H9 (cell line): ENCODE measurements around the gene CROCC. TPM values are rescaled to one million over a fixed set of nuclear protein-coding genes. Genes with fewer than 3 reads are reported as not detected.

ENCODE experiments used
- DNase-seq: peaks from one replicate; pipeline ENCODE4 v3.0.0-alpha.2; 2017
- H2AFZ ChIP-seq: one replicate; pipeline ENCODE4 v1.6.1; 2013; ENCODE audit warnings: mild to moderate bottlenecking, low read length, control low read depth, moderate library complexity
- H2AK5ac ChIP-seq: 2 replicates; pipeline ENCODE4 v1.6.1; 2013; ENCODE audit warnings: low read length, control low read depth, mixed read lengths; ENCODE audit not compliant: insufficient read length
- H2BK120ac ChIP-seq: one replicate; pipeline ENCODE4 v1.6.1; 2013; ENCODE audit warnings: low read depth, mild to moderate bottlenecking, low read length, control low read depth, inconsistent platforms; ENCODE audit not compliant: poor library complexity, severe bottlenecking
- H2BK12ac ChIP-seq: 2 replicates; pipeline ENCODE4 v1.6.1; 2013; ENCODE audit warnings: low read length, control low read depth, mixed read lengths, low read depth; ENCODE audit not compliant: insufficient read length
- H2BK15ac ChIP-seq: 2 replicates; pipeline ENCODE4 v1.6.1; 2013; ENCODE audit warnings: low read depth, low read length, control low read depth
- H2BK20ac ChIP-seq: one replicate; pipeline ENCODE4 v1.6.1; 2013; ENCODE audit warnings: low read depth, mild to moderate bottlenecking, low read length, control low read depth, inconsistent platforms; ENCODE audit not compliant: poor library complexity, severe bottlenecking
- H2BK5ac ChIP-seq: 2 replicates; pipeline ENCODE4 v1.6.1; 2013; ENCODE audit warnings: low read length, control low read depth, mixed read lengths; ENCODE audit not compliant: insufficient read length
- H3K14ac ChIP-seq: 2 replicates; pipeline ENCODE4 v1.6.1; 2013; ENCODE audit warnings: low read length, control low read depth; ENCODE audit not compliant: insufficient read depth
- H3K18ac ChIP-seq: 2 replicates; pipeline ENCODE4 v1.6.1; 2013; ENCODE audit warnings: low read depth, mild to moderate bottlenecking, mixed read lengths, low read length, control low read depth; ENCODE audit not compliant: insufficient read length
- H3K23ac ChIP-seq: 2 replicates; pipeline ENCODE4 v1.6.1; 2013; ENCODE audit warnings: low read length, control low read depth, mixed read lengths, low read depth; ENCODE audit not compliant: insufficient read length
- H3K23me2 ChIP-seq: 2 replicates; pipeline ENCODE4 v1.6.1; 2013; ENCODE audit warnings: low read depth, mild to moderate bottlenecking, mixed read lengths, low read length, control low read depth; ENCODE audit not compliant: insufficient read length, poor library complexity, severe bottlenecking
- H3K27ac ChIP-seq: 2 replicates; pipeline ENCODE4 v1.5.1; 2013; ENCODE audit warnings: low read length, control low read depth, mixed read lengths, low read depth; ENCODE audit not compliant: insufficient read length
- H3K27me3 ChIP-seq: 2 replicates; pipeline ENCODE4 v1.6.1; 2013; ENCODE audit warnings: low read length, control low read depth, inconsistent platforms; ENCODE audit not compliant: insufficient read depth
- H3K4ac ChIP-seq: 2 replicates; pipeline ENCODE4 v1.6.1; 2013; ENCODE audit warnings: low read depth, mild to moderate bottlenecking, control low read depth, inconsistent platforms, low read length, moderate library complexity
- H3K4me1 ChIP-seq: 2 replicates; pipeline ENCODE4 v1.6.1; 2013; ENCODE audit warnings: low read length, control low read depth, inconsistent platforms; ENCODE audit not compliant: insufficient read depth
- H3K4me2 ChIP-seq: 2 replicates; pipeline ENCODE4 v1.6.1; 2013; ENCODE audit warnings: low read length, control low read depth, mixed read lengths; ENCODE audit not compliant: insufficient read length, insufficient read depth
- H3K56ac ChIP-seq: 2 replicates; pipeline ENCODE4 v1.6.1; 2013; ENCODE audit warnings: low read depth, mild to moderate bottlenecking, mixed read lengths, low read length, control low read depth; ENCODE audit not compliant: insufficient read length
- H3K79me1 ChIP-seq: 2 replicates; pipeline ENCODE4 v1.6.1; 2013; ENCODE audit warnings: low read depth, mild to moderate bottlenecking, moderate library complexity, low read length, control low read depth, inconsistent platforms; ENCODE audit not compliant: insufficient read depth, poor library complexity, severe bottlenecking
- H3K79me2 ChIP-seq: 2 replicates; pipeline ENCODE4 v1.6.1; 2013; ENCODE audit warnings: low read length, control low read depth, inconsistent platforms; ENCODE audit not compliant: insufficient read depth
- H3K9ac ChIP-seq: 2 replicates; pipeline ENCODE4 v1.6.1; 2013; ENCODE audit warnings: low read length, control low read depth, mixed read lengths; ENCODE audit not compliant: insufficient read length; ENCODE audit errors: extremely low read depth
- H3K9me3 ChIP-seq: one replicate; pipeline ENCODE4 v1.6.1; 2013; ENCODE audit warnings: low read depth, low read length, inconsistent platforms; ENCODE audit not compliant: control insufficient read depth
- H3T11ph ChIP-seq: one replicate; pipeline ENCODE4 v1.6.1; 2013; ENCODE audit warnings: mild to moderate bottlenecking, low read length, control low read depth, inconsistent platforms
- H4K20me1 ChIP-seq: one replicate; pipeline ENCODE4 v1.6.1; 2013; ENCODE audit not compliant: control insufficient read depth, insufficient read length, insufficient read depth
- H4K5ac ChIP-seq: 2 replicates; pipeline ENCODE4 v1.6.1; 2013; ENCODE audit warnings: low read depth, mild to moderate bottlenecking, mixed read lengths, low read length, control low read depth; ENCODE audit not compliant: insufficient read length
- H4K8ac ChIP-seq: replicated peaks from 2 replicates; pipeline ENCODE4 v1.6.1; 2013; ENCODE audit warnings: low read length, control low read depth, mixed read lengths, low read depth; ENCODE audit not compliant: insufficient read length
- H4K91ac ChIP-seq: 2 replicates; pipeline ENCODE4 v1.6.1; 2013; ENCODE audit warnings: low read depth, mild to moderate bottlenecking, moderate library complexity, mixed read lengths, low read length, control low read depth; ENCODE audit not compliant: insufficient read length
- H3K27ac Mint-ChIP-seq, 3 experiments: 2 replicates in 2 of 3; 3 replicates in 1 of 3; pipeline ENCODE4 v1.8.0; 2020 to 2021; ENCODE audit warnings: mixed read lengths in 3 of 3, mild to moderate bottlenecking in 1 of 3, moderate library complexity in 1 of 3
- H3K27me3 Mint-ChIP-seq: 2 replicates; pipeline ENCODE4 v1.8.0; 2021; ENCODE audit warnings: low read depth, mild to moderate bottlenecking, moderate library complexity, mixed read lengths
- H3K36me3 Mint-ChIP-seq, 3 experiments: 2 replicates in 2 of 3; 3 replicates in 1 of 3; pipeline ENCODE4 v1.8.0; 2020 to 2021; ENCODE audit warnings: low read depth in 3 of 3, mixed read lengths in 3 of 3; ENCODE audit not compliant: insufficient read depth in 1 of 3
- H3K4me1 Mint-ChIP-seq, 2 experiments: 2 replicates each; pipeline ENCODE4 v1.8.0; 2020; ENCODE audit warnings: mixed read lengths in 2 of 2
- H3K4me3 Mint-ChIP-seq, 2 experiments: 2 replicates in 1 of 2; 3 replicates in 1 of 2; pipeline ENCODE4 v1.8.0; 2020 to 2021; ENCODE audit warnings: mild to moderate bottlenecking in 2 of 2, mixed read lengths in 2 of 2, moderate library complexity in 1 of 2
- H3K9me3 Mint-ChIP-seq, 2 experiments: 2 replicates in 1 of 2; 3 replicates in 1 of 2; pipeline ENCODE4 v1.8.0; 2020; ENCODE audit warnings: mild to moderate bottlenecking in 2 of 2, mixed read lengths in 2 of 2, moderate library complexity in 1 of 2
- WGBS: extraction: QIAGEN DNeasy Blood & Tissue Kit; methylation state at CpG from one replicate; pipeline ENCODE4 v1.1.7; 2013; ENCODE audit warnings: missing lambda C conversion rate, low lambda C conversion rate, mixed read lengths; ENCODE audit not compliant: insufficient read length; ENCODE audit errors: extremely low coverage; 5-methylcytosine and 5-hydroxymethylcytosine counted together
- total RNA-seq: library from RNA; stranded (reverse); gene quantifications from 2 replicates; pipeline ENCODE4 v1.2.1, GENCODE V29; 2021
- TF ChIP-seq, protein P1 (sequence below): fragments of 200-600 bp; sonication (generic); conservative IDR thresholded peaks from 3 replicates; pipeline ENCODE4 v1.8.0; 2021; ENCODE audit warnings: antibody characterized with exemption, mild to moderate bottlenecking

CROCC gene
- total RNA-seq, 1 experiment from 2014 or later = 40.7 TPM

DNA sequence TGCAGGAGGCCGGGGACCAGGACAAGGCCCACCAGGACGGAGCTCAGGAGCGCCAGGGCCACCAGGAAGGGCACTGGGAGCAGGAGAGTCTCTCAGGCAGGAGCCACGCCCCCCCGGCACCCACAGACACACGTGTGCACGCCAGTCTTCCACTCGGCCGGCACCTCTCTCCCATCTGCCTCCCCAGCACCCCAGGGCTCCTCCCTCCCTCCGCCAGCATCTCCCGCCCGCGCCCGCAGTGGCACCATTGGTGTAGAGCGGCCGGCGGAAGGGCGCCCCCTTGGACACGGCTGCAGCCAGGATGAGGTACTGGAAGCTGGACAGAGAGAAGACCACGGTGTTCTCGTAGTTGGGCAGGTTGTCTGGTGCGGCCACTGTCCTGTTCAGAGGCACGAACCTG, 64.8 kb downstream of the CROCC start:
- no peak overlapping the region for H4K91ac ChIP-seq
- H3K9ac ChIP-seq = no peak overlapping the region
- Mint-ChIP-seq H3K4me1 (peaks cover 12 to 19% of the 10 kb centered on the region in 2 experiments), H3K36me3 (peaks cover 3 to 22% (median 14%) of the 10 kb centered on the region in 3 experiments; a peak in 6 of 7 replicates), H3K9me3 (no peaks in the 10 kb centered on the region), H3K27me3 (peaks cover 3% of the 10 kb centered on the region), H3K4me3 (no peak overlapping the region), H3K27ac (no peak overlapping the region; a peak in 1 of 7 replicates)
- no peak overlapping the region for H3K23ac ChIP-seq
- no peak overlapping the region for H2BK120ac ChIP-seq
- H3K79me1 ChIP-seq = no peaks in the 10 kb centered on the region
- no peak overlapping the region for H2AFZ ChIP-seq
- H2AK5ac ChIP-seq = no peak overlapping the region
- H4K5ac ChIP-seq = no peak overlapping the region
- no peaks in the 10 kb centered on the region for H3K27me3 ChIP-seq
- H2BK15ac ChIP-seq = no peak overlapping the region
- no peaks in the 10 kb centered on the region for H3K9me3 ChIP-seq
- no peaks in the 10 kb centered on the region for H3K4me1 ChIP-seq
- H3K23me2 ChIP-seq = no peaks in the 10 kb centered on the region
- no peak overlapping the region for H2BK20ac ChIP-seq
- H3K56ac ChIP-seq = no peak overlapping the region
- H4K20me1 ChIP-seq = no peaks in the 10 kb centered on the region
- no peak overlapping the region for H3K4ac ChIP-seq
- no peak overlapping the region for H3K4me2 ChIP-seq
- H2BK12ac ChIP-seq = no peak overlapping the region
- WGBS = no CpG with 5 or more reads among the region's 23 CpGs
- TF ChIP-seq, protein P1, sequence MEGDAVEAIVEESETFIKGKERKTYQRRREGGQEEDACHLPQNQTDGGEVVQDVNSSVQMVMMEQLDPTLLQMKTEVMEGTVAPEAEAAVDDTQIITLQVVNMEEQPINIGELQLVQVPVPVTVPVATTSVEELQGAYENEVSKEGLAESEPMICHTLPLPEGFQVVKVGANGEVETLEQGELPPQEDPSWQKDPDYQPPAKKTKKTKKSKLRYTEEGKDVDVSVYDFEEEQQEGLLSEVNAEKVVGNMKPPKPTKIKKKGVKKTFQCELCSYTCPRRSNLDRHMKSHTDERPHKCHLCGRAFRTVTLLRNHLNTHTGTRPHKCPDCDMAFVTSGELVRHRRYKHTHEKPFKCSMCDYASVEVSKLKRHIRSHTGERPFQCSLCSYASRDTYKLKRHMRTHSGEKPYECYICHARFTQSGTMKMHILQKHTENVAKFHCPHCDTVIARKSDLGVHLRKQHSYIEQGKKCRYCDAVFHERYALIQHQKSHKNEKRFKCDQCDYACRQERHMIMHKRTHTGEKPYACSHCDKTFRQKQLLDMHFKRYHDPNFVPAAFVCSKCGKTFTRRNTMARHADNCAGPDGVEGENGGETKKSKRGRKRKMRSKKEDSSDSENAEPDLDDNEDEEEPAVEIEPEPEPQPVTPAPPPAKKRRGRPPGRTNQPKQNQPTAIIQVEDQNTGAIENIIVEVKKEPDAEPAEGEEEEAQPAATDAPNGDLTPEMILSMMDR = no peak
- H3K79me2 ChIP-seq = no peaks in the 10 kb centered on the region
- no peak overlapping the region for H3K27ac ChIP-seq
- no peak overlapping the region for H3K14ac ChIP-seq
- no peak overlapping the region for H3K18ac ChIP-seq
- no peak overlapping the region for H2BK5ac ChIP-seq
- no peak overlapping the region for H4K8ac ChIP-seq
- peak; percentile 74 for DNase-seq
- H3T11ph ChIP-seq = no peak overlapping the region
